HG02642 (cell line): ENCODE measurements around the gene ALDOA.
A peak's percentile ranks its signal among the peaks of the same experiment; 100 is the strongest.
"Not testable (repeated sequence)": the region's sequence is repeated elsewhere in the genome, so short reads cannot be mapped to it uniquely, and the experiment has no call there.

Experiments
- ATAC-seq: cut with Tn5 transposase; IDR thresholded peaks from one replicate; pipeline ENCODE4 v1.9.1; 2021; ENCODE audit warnings: mild to moderate bottlenecking; ENCODE audit not compliant: unreplicated experiment, poor library complexity

The ALDOA gene

GRCh38 chr16:30040221-30040620 is 25.3 kb upstream of the ALDOA start:
- no peak for ATAC-seq

GRCh38 chr16:30040690-30041089 is 24.9 kb upstream of the ALDOA start:
- not testable (repeated sequence) for ATAC-seq

- no peak for ATAC-seq
These were observed 23.7 kb upstream of the ALDOA start for GRCh38 chr16:30041841-30042240.

DNA sequence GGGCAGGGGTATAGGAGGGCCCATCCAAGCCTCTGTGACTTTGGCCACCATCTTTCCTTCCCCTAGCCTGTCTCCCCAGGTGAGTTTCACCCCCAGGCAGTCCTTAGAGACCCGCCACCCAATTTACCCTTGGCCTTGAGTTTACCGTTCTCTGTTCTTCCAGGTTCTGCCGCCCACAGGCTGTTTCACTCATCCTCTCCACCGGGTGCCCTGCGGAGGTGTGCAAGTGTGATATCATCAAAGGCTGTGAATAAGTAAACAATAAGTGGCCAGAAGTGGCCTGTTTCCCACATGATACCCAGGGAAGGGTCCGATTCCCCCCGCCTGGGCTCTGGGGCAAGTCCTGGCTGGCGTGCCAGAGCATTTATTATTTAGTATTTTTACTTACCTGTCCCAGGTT is 19.4 kb upstream of the ALDOA start:
- ATAC-seq, result no peak

DNA sequence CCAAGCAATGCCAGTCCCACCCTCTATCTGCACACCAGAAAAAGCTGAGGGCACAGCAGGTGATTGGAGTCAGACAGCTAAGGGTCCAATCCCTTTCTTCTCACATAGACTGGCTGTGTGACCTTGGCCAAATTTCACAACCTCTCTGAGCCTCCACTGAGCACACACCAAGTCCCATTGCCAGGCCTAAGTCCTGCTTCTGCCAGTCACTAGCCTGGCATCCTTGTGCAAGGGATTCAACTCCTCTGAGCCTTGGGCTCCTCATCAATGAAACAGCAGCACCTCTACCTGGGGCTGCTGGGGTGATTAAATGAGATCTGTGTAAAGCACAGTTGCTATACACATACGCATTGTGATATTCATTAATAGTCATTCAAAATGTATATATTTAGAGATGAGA is 19.0 kb upstream of the ALDOA start:
- no peak for ATAC-seq

GRCh38 chr16:30049871-30050270 is 15.7 kb upstream of the ALDOA start:
- ATAC-seq, result no peak

- no peak for ATAC-seq
These were observed 14.0 kb upstream of the ALDOA start for GRCh38 chr16:30051518-30051917.

DNA sequence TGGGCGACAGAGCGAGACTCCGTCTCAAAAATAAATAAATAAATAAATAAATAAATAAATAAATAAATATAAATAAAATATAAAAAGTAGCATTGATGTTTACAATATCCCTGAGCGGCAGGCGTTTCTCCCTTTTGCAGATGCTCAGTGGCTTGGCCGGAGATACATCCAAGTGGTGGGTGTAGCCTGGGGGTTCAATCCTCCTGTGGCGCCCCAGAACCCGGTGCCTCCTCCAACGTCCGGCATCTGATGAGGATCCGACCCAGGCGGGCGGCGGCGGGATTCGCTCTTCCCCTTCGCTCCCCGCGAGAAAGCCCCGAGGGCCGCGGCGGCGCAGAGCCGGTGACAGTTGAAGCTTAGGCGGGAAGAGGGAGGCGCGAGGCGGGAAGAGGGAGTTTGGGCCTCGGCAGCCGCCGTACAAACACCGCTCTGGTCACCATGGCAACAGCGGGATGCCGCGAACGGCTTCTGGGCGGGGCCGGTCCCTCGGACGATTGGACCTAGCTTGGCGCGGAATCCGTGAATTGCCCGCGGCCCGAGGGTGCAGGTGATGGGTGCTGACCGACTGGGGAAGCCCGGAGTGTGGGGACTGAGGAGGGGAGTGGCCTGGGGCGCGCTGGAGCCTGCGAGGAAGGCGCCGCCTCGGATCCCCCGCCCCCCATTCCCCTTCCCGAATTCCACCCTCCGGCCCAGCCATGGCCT is 12.7 kb upstream of the ALDOA start:
- ATAC-seq, result peak; percentile 83

- peak; percentile 15 for ATAC-seq
These were observed 12.1 kb upstream of the ALDOA start for GRCh38 chr16:30053376-30054015.

- no peak for ATAC-seq
These were observed 11.1 kb upstream of the ALDOA start for GRCh38 chr16:30054451-30054850.

DNA sequence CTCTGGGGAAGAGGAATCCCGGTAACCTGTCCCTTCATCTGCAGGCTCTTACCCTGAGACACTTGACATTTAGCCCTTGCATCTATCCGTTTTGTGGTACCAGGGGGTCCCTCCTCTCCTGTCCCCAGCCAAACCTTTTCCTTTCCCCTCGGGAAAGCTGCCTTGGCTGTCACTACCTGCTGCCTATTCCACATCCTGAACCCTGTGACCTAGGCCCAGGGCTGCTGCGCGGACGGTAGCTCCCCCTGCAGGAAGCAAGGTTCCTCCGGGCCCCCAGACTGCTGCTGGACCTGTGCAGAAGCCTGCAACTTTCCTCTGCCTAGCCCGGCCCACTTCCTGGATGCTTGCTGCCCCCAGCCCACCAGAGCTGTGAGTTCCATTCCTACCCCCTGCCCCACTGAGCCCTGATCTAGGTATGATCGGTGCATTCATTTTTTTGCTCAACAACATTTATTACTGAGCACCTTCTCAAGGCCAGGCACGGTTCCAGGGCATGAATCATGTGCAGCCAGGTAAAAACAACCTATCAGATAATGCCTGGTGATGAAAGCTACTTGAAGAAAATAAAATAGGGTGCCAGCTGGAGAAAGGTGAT is 10.5 kb upstream of the ALDOA start:
- no peak for ATAC-seq

DNA sequence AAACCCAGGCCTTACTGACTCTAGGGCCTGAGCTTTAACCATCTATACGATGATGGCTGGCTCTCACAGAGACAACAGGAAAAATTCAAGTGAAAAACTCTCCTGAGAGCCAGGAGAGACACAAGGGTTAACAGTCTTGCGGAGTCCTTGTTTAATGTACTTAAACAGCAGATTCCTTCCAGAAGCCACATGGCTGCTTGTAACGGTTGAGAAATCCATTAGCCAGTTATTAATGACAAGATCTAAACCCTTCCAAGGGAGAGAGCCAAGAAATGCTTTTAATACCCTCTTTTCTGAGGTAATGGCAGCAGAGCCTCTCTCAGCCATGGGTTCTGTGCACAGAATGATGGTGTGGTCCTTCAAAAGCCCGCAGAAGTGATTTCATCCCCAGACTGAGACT is 5.2 kb upstream of the ALDOA start:
- ATAC-seq, result no peak

- no peak for ATAC-seq
These were observed 4.6 kb upstream of the ALDOA start for GRCh38 chr16:30060836-30061554.

- no peak for ATAC-seq
These were observed 2.2 kb upstream of the ALDOA start for GRCh38 chr16:30063278-30063892.

DNA sequence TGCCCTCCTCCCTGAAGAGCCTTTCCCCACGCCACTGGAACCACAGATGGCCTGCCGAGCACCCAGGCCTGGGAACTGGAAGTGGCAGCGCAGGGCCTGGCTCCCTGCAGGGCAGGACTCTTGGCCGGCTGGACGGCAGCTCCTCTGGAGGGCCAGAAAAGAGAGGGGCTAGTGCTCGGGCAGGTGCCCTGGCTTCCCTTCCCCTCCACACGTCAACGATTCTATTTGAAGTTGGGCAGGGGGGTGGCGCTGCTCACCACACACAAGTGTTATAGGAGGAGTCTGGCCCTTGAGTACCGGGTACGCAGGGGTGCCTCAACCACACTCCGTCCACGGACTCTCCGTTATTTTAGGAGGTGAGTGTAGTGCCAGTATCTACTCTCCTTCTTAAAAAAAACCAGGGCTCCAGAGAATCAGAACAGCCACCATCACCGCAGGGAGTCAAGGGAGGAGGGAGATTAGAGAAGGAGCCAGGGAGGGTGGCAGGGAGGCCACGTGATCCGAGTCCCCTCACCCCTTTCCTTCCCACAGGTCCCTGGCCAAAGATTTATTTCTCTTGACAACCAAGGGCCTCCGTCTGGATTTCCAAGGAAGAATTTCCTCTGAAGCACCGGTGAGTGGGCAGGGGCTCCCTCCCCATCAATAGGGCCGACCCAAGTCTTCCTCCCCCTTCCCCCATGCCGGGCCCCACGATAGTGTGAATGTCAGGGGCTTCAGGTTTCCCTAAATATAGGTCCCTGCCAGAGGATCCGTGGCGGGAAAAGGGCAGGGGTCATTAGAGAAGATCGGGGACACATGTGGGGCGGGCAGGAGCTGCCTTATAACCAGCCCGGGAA is 1.4 kb upstream of the ALDOA start:
- ATAC-seq, result peak; percentile 26

DNA sequence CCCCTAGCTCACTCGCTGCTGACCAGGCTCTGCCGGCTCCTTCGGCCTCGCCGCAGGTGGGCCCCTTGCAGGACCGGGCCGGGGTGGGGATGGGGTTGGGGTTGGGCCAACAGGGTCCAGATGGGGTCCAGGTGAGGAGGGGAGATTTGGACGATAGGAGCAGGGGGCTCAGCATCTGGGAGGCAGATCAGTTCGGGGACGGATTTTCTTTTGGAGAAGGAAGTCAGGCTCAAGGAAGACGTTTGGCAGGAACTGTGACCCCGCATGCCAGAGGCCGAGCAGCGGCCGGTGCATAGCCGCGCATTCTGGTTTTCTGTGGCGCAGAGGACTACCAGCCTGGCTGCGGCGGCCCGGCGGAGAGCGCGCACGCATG is 845 bp upstream of the ALDOA start:
- no peak for ATAC-seq

- peak; percentile 6 for ATAC-seq
These were observed 592 bp downstream of the ALDOA start for GRCh38 chr16:30065943-30066760.

DNA sequence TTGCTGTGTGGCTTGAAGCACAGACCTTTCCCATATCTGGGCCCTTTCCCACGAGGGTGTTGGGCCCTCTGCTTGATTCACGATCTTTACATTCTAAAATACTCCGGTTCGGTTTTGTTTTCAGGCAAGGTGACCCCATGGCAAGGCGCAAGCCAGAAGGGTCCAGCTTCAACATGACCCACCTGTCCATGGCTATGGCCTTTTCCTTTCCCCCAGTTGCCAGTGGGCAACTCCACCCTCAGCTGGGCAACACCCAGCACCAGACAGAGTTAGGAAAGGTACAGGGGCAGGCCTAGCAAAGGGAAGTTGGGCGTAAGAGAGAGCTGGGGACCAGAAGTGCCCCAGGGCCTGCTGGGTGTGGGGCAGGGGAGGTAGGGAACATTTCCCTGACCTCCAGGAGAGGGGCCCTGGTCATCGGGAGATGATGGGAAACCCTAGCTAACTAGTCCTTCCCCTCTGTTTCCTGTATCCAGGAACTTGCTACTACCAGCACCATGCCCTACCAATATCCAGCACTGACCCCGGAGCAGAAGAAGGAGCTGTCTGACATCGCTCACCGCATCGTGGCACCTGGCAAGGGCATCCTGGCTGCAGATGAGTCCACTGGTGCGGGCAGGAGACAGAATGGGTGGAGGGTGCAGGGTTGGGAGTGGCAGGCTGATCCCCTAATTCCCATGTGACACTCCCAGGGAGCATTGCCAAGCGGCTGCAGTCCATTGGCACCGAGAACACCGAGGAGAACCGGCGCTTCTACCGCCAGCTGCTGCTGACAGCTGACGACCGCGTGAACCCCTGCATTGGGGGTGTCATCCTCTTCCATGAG is 1.4 kb downstream of the ALDOA start:
- ATAC-seq, result no peak
